Stimulated activated naive CD4-positive, alpha-beta T cell treated with Interleukin-2 at 50 U/mL for 16 hours (primary cell): ENCODE data around the gene FAM111A.

Source experiments
- DNase-seq: peaks from one replicate; lab custom pipeline; 2025; lab: John Stamatoyannopoulos, UW

The FAM111A gene

GRCh38 chr11:59179121-59179520, 36.5 kb downstream of the FAM111A start:
- DNase-seq = no peak

- DNase-seq = no peak
Observed at GRCh38 chr11:59180168-59180776, 37.6 kb downstream of the FAM111A start.

DNA sequence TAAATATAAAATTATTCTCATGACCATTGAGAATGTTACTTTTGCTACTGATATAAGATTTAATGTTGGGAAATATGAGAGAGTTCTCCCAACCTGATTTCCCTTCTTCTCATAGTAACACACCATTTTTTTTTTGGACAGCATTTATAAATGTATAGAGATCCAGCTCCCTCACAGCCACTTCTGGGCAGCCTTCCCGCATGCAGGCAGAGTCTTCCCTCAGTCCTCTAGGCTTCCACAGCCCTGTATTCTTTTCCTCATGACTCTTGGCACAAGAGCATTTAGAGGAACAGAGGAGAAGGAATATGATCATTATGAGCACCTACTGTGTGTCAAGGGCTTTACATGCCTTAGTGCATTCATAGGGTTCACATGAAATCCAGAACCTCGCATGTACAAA, 38.3 kb downstream of the FAM111A start:
- DNase-seq = no peak

DNA sequence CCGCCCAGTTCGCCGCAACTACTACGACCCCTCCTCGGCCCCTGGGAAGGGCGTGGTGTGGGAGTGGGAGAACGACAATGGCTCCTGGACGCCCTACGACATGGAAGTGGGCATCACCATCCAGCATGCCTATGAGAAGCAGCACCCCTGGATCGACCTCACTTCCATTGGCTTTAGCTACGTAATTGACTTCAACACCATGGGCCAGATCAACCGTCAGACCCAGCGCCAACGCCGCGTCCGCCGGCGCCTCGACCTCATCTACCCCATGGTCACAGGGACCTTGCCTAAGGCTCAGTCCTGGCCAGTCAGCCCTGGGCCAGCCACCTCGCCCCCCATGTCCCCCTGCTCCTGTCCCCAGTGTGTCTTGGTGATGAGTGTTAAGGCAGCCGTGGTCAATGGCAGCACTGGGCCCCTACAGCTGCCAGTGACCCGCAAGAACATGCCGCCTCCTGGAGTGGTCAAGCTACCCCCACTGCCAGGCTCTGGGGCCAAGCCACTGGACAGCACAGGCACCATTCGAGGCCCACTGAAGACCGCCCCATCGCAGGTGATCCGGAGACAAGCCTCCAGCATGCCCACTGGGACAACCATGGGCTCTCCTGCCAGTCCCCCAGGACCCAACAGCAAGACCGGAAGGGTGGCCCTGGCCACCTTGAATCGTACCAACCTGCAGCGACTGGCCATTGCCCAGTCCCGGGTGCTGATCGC, 39.2 kb downstream of the FAM111A start:
- DNase-seq = no peak

DNA sequence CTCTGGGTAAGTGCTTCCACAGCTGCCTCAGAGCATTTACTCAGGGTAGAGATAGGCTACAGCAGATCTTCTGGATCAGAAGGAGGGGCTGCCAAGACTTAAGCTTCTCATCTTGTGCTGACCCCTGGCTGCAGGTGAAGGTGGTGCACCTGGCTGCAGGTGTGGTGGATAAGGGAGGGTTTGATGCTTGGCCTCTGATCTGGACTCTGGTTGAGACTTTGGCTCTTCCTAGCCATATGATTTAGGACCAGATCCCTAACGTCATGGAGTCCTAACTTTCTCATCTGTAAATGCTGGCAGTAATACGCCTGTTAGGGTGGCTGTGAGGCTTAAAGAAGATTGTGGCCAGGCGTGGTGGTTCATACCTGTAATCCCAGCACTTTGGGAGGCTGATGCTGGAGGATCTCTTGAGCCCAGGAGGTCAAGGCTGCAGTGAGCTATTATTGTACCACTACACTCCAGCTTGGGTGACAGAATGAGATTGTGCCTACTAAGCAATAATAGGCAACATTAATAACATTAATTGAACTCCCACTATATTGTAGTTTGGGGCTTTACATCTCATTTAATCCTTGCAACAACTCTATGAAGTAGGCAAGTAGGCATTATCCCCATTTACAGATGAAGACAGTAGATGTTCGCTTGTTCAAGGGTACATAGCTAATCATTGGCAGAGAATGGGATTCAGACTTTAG, 39.9 kb downstream of the FAM111A start:
- DNase-seq = no peak

GRCh38 chr11:59183771-59184170, 41.1 kb downstream of the FAM111A start:
- DNase-seq = no peak

GRCh38 chr11:59184691-59185339, 42.2 kb downstream of the FAM111A start:
- no peak for DNase-seq

DNA sequence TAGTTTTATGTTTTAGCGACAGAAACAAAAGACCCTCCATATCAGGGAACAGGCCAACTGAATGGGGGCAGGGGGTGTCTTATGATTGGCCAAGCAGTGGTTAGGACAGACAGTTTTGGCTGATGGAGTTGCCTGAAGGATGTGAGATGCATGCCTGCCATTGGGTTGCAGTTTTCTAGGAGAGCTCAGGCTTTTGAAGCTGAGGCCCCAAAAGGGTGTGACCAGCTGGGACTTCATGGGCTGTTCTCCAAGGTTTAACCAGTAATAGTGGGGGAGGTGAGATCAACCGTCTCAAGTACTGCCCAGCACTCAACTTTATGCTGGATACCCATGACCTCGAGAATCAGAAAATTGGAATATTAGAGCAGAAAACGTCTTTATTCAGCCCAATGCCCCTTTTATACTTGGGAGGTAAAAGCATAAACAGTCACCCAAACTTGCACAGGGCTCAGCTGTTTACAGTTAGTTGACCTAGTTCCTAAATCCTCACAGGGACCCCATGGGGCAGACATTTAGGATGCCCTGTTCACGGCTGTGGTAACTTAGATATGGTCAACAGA, 42.8 kb downstream of the FAM111A start:
- no peak for DNase-seq

- DNase-seq = peak; percentile 34
Observed at GRCh38 chr11:59186130-59186594, 43.5 kb downstream of the FAM111A start.

DNA sequence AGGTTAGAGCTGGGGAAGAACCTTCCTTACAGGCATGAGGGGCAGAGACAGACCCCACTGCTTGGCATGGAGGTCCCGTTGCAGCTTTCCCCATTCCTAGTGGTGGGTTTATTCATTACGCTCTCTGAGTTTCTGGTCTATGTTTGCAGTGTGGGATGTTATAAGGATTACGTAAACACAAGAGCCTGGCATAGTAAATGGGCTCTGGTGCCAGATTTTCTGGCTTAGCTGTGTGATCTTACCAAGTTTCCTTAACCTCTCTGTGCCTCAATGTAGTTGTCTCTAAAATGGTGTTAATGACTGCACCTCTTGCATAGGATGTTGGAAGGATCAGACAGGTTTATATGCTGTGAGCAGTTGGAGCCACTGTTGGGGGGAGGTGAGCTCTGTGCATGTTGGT, 44.4 kb downstream of the FAM111A start:
- DNase-seq = no peak

GRCh38 chr11:59187587-59187986, 44.9 kb downstream of the FAM111A start:
- DNase-seq = no peak

DNA sequence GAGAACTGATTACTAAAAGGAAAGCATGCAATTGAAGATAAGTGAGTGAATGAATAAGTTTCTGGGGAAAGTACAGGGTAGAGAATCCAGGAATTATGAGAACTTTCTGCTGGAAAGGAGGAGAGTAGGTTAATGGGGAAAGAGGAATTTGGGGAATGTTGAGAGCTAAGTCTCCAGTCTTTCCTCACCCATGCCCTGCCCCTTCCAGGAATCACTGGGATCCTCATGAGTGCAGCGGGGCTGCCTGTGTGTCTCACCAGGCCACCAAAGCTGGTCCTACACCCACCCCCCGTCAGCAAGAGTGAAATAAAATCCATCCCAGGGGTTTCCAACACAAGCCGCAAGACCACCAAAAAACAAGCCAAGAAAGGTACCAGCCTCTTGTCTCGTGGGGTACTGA, 46.3 kb downstream of the FAM111A start:
- DNase-seq = no peak

- DNase-seq = no peak
Observed at GRCh38 chr11:59189986-59190385, 47.3 kb downstream of the FAM111A start.

DNA sequence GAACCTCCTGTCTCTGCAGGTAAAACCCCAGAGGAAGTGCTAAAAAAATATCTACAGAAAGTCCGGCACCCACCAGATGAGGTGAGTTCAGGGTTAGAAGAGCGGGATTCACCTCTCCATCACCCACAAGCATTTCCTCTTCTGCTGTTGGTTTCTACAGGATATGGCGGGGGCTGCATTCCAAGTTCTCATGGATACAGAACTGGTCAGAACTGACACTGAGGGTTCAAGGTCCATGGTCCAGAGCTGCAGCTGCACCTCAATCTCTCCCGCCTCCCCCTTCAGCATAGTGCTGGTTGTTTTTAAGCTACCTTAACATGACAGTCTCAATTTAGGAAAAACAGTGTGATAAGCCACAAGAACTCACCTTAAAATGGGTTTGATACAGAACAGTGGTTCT, 48.4 kb downstream of the FAM111A start:
- no peak for DNase-seq

DNA sequence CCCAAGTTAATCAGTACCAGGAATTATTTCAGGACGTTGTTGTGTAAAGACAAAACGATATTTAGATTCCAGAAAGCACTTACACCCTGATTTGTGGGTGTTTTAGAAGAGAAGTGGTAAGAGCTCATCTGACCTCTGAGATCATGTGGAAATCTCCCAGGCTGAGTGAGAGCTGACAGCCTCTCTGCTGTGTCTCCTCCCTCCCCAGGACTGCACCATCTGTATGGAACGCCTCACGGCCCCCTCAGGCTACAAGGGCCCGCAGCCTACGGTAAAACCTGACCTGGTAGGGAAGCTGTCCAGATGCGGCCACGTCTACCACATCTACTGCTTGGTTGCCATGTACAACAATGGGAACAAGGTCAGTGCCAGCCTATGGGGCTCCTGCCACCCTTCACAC, 49.2 kb downstream of the FAM111A start:
- DNase-seq = no peak

DNA sequence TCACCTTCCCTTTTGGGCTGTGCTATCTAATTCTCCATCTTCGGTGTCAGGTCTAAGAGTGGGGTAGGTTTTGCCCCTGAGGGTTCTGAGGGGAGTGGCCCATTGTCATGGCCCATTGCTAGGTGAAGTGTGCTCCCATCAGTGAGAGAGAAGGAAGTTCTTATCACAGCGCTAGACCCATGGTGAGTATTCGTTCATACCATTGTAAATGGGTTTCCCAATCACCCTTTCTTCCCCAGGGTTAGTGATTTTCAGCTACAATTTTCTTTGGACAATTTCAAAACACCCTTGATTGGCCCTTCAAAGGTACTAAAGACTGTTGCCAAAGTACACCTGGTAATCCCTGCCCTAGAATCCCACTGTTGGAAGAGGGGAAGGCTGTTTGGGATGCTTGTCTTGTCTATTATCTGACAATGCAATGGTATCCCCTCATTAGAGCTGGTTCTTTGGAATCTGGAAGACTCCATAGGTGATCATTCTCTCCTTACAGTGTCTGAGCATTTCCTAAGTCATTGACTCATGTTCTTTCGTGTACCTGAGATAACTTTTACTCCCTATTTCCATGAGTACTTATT, 49.9 kb downstream of the FAM111A start:
- DNase-seq = no peak

GRCh38 chr11:59193587-59194130, 51.0 kb downstream of the FAM111A start:
- no peak for DNase-seq

- no peak for DNase-seq
Observed at GRCh38 chr11:59195586-59195985, 52.9 kb downstream of the FAM111A start.

- DNase-seq = no peak
Observed at GRCh38 chr11:59196777-59197176, 54.1 kb downstream of the FAM111A start.

DNA sequence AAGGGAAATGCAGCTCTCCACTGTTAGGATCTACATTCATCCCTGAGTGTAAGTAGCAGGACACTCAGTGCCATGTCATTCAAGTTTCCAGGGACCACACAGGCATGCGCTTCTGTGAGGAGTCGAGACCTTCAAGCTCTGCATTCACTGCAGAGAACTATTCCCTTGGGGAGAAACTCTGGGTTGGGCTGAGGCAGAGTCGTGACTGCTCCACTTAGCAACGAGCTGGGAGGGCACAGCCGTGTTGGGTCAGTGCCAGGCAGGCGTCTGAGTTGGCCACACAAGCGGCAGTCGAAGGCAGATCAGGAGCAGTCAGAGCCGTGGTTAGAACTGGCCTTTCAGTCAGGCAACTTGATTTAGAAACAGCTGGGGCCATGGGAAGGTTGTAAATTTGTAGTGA, 55.3 kb downstream of the FAM111A start:
- no peak for DNase-seq

DNA sequence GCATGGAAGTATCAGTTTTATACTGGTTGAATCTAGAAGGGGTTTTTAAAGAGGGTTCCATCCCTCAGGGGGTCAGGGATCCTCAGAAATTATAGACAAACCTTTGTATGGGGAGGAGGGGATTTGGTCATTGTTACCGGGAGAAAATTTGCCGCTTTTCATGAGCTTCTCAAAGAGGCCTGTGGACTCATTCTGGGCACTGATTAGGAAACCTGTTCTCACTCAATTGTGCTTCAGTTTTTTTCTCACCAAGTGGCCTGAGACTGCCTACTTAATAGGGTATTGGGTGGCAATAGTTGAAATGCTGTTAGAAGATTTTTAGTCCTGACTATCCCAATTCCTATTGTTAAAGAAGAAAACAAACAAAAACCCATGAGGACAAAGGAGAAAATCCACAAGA, 56.1 kb downstream of the FAM111A start:
- no peak for DNase-seq
